OCI-LY1 (cell line): ENCODE measurements around the gene ZNF668.
A peak's percentile ranks its signal among the peaks of the same experiment; 100 is the strongest.

Experiments
- H2AFZ ChIP-seq: fragments of 200-600 bp; sonication (generic), shearing (Covaris generic); 2 replicates; pipeline ENCODE4 v1.6.0; 2014; ENCODE audit warnings: antibody characterized with exemption, mild to moderate bottlenecking, low read length
- H3F3A ChIP-seq: fragments of 200-600 bp; sonication (generic), shearing (Covaris generic); 2 replicates; pipeline ENCODE4 v1.6.0; 2014; ENCODE audit warnings: mild to moderate bottlenecking, antibody characterized with exemption, low read length, moderate library complexity; ENCODE audit not compliant: insufficient read depth
- H3K27ac ChIP-seq: fragments of 200-600 bp; sonication (generic); 2 replicates; pipeline ENCODE4 v1.5.1; 2014; ENCODE audit warnings: low read length, mixed run types, mild to moderate bottlenecking, low read depth; ENCODE audit not compliant: poor library complexity, severe bottlenecking
- H3K27me3 ChIP-seq: fragments of 200-600 bp; sonication (generic); 2 replicates; pipeline ENCODE4 v1.6.0; 2014; ENCODE audit warnings: antibody characterized with exemption, mild to moderate bottlenecking, low read length, moderate library complexity; ENCODE audit not compliant: insufficient read depth
- H3K36me3 ChIP-seq: fragments of 200-600 bp; sonication (generic); 2 replicates; pipeline ENCODE4 v1.6.1; 2014; ENCODE audit warnings: mild to moderate bottlenecking, antibody characterized with exemption, low read length, moderate library complexity, mixed read lengths; ENCODE audit not compliant: insufficient read depth
- H3K4me1 ChIP-seq: fragments of 200-600 bp; sonication (generic); 2 replicates; pipeline ENCODE4 v1.5.1; 2014; ENCODE audit warnings: mild to moderate bottlenecking, low read length, moderate library complexity; ENCODE audit not compliant: insufficient read depth, severe bottlenecking
- H3K4me2 ChIP-seq: fragments of 200-600 bp; sonication (generic), shearing (Covaris generic); 2 replicates; pipeline ENCODE4 v1.6.1; 2014; ENCODE audit warnings: low read length
- H3K4me3 ChIP-seq: fragments of 200-600 bp; sonication (generic); 2 replicates; pipeline ENCODE4 v1.5.1; 2014; ENCODE audit warnings: low read length, low read depth, mild to moderate bottlenecking, mixed read lengths; ENCODE audit not compliant: poor library complexity, severe bottlenecking
- H3K79me2 ChIP-seq: fragments of 200-600 bp; shearing (Covaris generic); 2 replicates; pipeline ENCODE4 v1.6.1; 2016; ENCODE audit warnings: mixed run types, low read length, mixed read lengths; ENCODE audit not compliant: insufficient read depth
- H3K9ac ChIP-seq: fragments of 200-600 bp; sonication (generic), shearing (Covaris generic); 2 replicates; pipeline ENCODE4 v1.6.1; 2014; ENCODE audit warnings: mild to moderate bottlenecking, low read length, mixed read lengths
- H3K9me2 ChIP-seq: fragments of 200-600 bp; sonication (generic), shearing (Covaris generic); 2 replicates; pipeline ENCODE4 v1.6.1; 2014; ENCODE audit warnings: low read depth, mild to moderate bottlenecking, low read length, mixed read lengths
- H3K9me3 ChIP-seq: fragments of 200-600 bp; shearing (Covaris generic); 2 replicates; pipeline ENCODE4 v1.6.1; 2014; ENCODE audit warnings: low read length, mixed read lengths
- H4K20me1 ChIP-seq: fragments of 200-600 bp; sonication (generic), shearing (Covaris generic); 2 replicates; pipeline ENCODE4 v1.6.0; 2016; ENCODE audit warnings: mild to moderate bottlenecking, low read length; ENCODE audit not compliant: insufficient read depth
- CTCF ChIP-seq: fragments of 200-600 bp; sonication (generic), shearing (Covaris generic); IDR thresholded peaks from 2 replicates; pipeline ENCODE4 v1.5.1; 2017; ENCODE audit warnings: mild to moderate bottlenecking, antibody characterized with exemption, low read length, moderate library complexity, mixed read lengths
- EZH2 ChIP-seq: fragments of 200-600 bp; sonication (generic), shearing (Covaris generic); IDR thresholded peaks from 2 replicates; pipeline ENCODE4 v1.8.0; 2017; ENCODE audit warnings: borderline replicate concordance, mixed run types, mild to moderate bottlenecking, antibody characterized with exemption, low read length, moderate library complexity, mixed read lengths

ZNF668 gene

GRCh38 chr16:31109622-31110021, 35.6 kb upstream of the ZNF668 start:
- no peak overlapping the region for H3K4me2 ChIP-seq
- H3K4me3 ChIP-seq: no peak overlapping the region

GRCh38 chr16:31108794-31109558, 34.9 kb upstream of the ZNF668 start:
- H3K4me2 ChIP-seq: peak overlapping the region; percentile 94
- H3K4me3 ChIP-seq: peak overlapping the region; percentile 95
- H3K9ac ChIP-seq: peak overlapping the region; percentile 95
- H3K4me1 ChIP-seq: peaks cover 25% of the 10 kb centered on the region
- TF ChIP-seq CTCF: no peak
- no peak for TF ChIP-seq EZH2
- no peaks in the 10 kb centered on the region for H4K20me1 ChIP-seq
- peaks cover 5% of the 10 kb centered on the region for H3F3A ChIP-seq
- no peaks in the 10 kb centered on the region for H3K79me2 ChIP-seq
- peaks cover 34% of the 10 kb centered on the region for H3K36me3 ChIP-seq
- H2AFZ ChIP-seq: no peak overlapping the region
- H3K9me3 ChIP-seq: no peaks in the 10 kb centered on the region
- no peaks in the 10 kb centered on the region for H3K27me3 ChIP-seq
- H3K27ac ChIP-seq: no peak overlapping the region
- H3K9me2 ChIP-seq: no peaks in the 10 kb centered on the region

More at GRCh38 chr16:31109622-31110021, 35.6 kb upstream of the ZNF668 start:
- peaks cover 34% of the 10 kb centered on the region for H3K36me3 ChIP-seq
- no peak overlapping the region for H2AFZ ChIP-seq
- no peak overlapping the region for H3K9ac ChIP-seq
- H3K79me2 ChIP-seq: no peaks in the 10 kb centered on the region
- no peak overlapping the region for H3K27ac ChIP-seq
- H3K4me1 ChIP-seq: peaks cover 25% of the 10 kb centered on the region
- H4K20me1 ChIP-seq: no peaks in the 10 kb centered on the region
- no peaks in the 10 kb centered on the region for H3K27me3 ChIP-seq
- H3K9me3 ChIP-seq: no peaks in the 10 kb centered on the region
- TF ChIP-seq CTCF: no peak
- no peak for TF ChIP-seq EZH2
- no peaks in the 10 kb centered on the region for H3K9me2 ChIP-seq
- peaks cover 5% of the 10 kb centered on the region for H3F3A ChIP-seq

GRCh38 chr16:31108035-31108793, 34.2 kb upstream of the ZNF668 start, which contains the start of gene BCKDK:
Gene BCKDK, plus strand, starts transcription at chr16:31108386. Its CDS starts 838 bp downstream, at chr16:31109224.
- H3K27me3 ChIP-seq: no peaks in the 10 kb centered on the region
- peak within 1 kb of the TSS; percentile 64 for H3K27ac ChIP-seq
- H4K20me1 ChIP-seq: no peaks in the 10 kb centered on the region

More at GRCh38 chr16:31108035-31108793, 34.2 kb upstream of the ZNF668 start, which contains the start of gene BCKDK:
- no peaks in the 10 kb centered on the region for H3K9me3 ChIP-seq
- peaks cover 34% of the 10 kb centered on the region for H3K36me3 ChIP-seq
- H3K4me1 ChIP-seq: peaks cover 25% of the 10 kb centered on the region
- H3K4me2 ChIP-seq: peak within 1 kb of the TSS; percentile 94
- H3K79me2 ChIP-seq: no peaks in the 10 kb centered on the region
- TF ChIP-seq EZH2: no peak
- TF ChIP-seq CTCF: no peak
- peak within 1 kb of the TSS; percentile 95 for H3K4me3 ChIP-seq
- H3K9me2 ChIP-seq: no peaks in the 10 kb centered on the region
- peaks cover 5% of the 10 kb centered on the region for H3F3A ChIP-seq
- peak within 1 kb of the TSS; percentile 95 for H3K9ac ChIP-seq
- no peak within 1 kb of the TSS for H2AFZ ChIP-seq
